ENCODE measurements around the gene KIF3B.

GRCh38 chr20:32240205-32240604, 37.2 kb upstream of the KIF3B start:
- TF ChIP-seq YY1 (IDR thresholded peaks at IDR 0.05; ENCODE audit: insufficient read depth, insufficient read length) (no peak), SUZ12 (IDR thresholded peaks at IDR 0.05; ENCODE audit: extremely low read depth, insufficient read depth, insufficient read length) (no peak), ZNF274 (IDR thresholded peaks at IDR 0.05; ENCODE audit: low read depth, low read length) (no peak)

All from NT2/D1 (cell line).